IPS-18a (cell line): ENCODE data around the gene MT1H.

ENCODE experiments used
- H3K27ac ChIP-seq: one replicate; pipeline ENCODE4 v1.5.1; 2013; ENCODE audit warnings: low read length
- H3K27me3 ChIP-seq: one replicate; pipeline ENCODE4 v1.6.1; 2013; ENCODE audit warnings: mild to moderate bottlenecking, low read length; ENCODE audit not compliant: control insufficient read depth, insufficient read depth
- H3K36me3 ChIP-seq: one replicate; pipeline ENCODE4 v1.6.1; 2013; ENCODE audit warnings: low read depth, low read length; ENCODE audit not compliant: control insufficient read depth
- H3K4me1 ChIP-seq: one replicate; pipeline ENCODE4 v1.6.1; 2013; ENCODE audit warnings: low read depth, low read length; ENCODE audit not compliant: control insufficient read depth
- H3K4me3 ChIP-seq: one replicate; pipeline ENCODE4 v1.5.1; 2013; ENCODE audit warnings: low read length
- H3K9ac ChIP-seq: one replicate; pipeline ENCODE4 v1.6.1; 2013; ENCODE audit warnings: mild to moderate bottlenecking, low read length, moderate library complexity
- H3K9me3 ChIP-seq: one replicate; pipeline ENCODE4 v1.6.1; 2013; ENCODE audit warnings: low read depth, low read length; ENCODE audit not compliant: control insufficient read depth

Gene MT1H

DNA sequence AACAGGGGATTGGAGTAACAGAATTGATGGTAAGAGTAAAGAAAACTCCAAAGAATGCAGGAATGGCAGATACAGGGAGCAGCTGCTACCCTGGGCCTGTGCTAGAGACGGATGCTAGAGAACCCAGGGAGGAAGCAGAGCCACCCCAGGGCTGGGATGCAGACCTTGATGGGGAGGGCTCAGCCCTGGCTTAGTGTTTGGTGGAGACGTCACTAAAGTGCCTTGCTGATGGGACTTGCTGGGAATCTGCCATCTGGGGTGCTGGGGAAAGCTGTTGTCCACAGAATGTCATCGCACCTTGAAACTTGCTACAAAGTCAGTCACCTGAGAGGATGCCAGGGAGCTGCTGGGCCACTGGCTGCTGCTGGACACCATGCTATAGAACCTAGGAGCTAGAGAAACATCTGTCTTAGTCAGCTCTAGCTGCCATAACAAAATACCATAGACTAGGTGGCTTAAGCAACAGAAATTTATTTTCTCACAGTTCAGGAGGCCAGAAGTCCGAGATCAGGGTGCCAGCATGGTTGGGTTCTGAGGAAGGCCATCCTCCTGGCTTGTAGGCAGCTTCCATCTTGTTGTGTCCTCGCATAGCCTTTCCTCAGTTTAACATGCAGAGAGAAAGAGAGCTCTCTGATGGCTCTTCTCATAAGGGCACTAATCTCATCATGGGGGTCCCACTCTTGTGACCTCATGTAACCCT is 28.0 kb downstream of the MT1H start:
- Histone ChIP-seq H3K4me3 (no peak overlapping the region), H3K27ac (no peak overlapping the region), H3K9me3 (no peaks in the 10 kb centered on the region), H3K36me3 (no peaks in the 10 kb centered on the region), H3K9ac (no peak overlapping the region), H3K4me1 (peaks cover 4% of the 10 kb centered on the region), H3K27me3 (no peaks in the 10 kb centered on the region)

DNA sequence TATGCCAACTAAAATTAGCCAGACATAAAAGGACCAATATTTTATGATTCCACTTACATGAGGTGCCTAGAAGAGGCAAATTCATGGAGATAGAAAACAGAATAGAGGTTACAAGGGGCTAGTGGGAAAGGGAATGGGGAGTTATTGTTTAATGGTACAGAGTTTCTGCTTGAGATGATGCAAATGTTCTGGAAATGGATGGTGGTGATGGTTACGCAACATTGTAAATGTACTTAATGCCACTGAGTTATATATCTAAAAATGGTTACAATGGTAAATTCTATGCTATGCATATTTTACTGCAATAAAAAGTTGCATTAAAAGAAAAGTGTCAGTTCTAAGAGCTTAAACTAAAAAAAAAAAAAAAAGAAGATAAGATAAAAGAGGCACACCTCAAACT is 30.6 kb downstream of the MT1H start:
- Histone ChIP-seq H3K27me3 (no peaks in the 10 kb centered on the region), H3K4me1 (peaks cover 4% of the 10 kb centered on the region), H3K27ac (no peak overlapping the region), H3K4me3 (no peak overlapping the region), H3K9ac (no peak overlapping the region), H3K9me3 (no peaks in the 10 kb centered on the region), H3K36me3 (no peaks in the 10 kb centered on the region)

DNA sequence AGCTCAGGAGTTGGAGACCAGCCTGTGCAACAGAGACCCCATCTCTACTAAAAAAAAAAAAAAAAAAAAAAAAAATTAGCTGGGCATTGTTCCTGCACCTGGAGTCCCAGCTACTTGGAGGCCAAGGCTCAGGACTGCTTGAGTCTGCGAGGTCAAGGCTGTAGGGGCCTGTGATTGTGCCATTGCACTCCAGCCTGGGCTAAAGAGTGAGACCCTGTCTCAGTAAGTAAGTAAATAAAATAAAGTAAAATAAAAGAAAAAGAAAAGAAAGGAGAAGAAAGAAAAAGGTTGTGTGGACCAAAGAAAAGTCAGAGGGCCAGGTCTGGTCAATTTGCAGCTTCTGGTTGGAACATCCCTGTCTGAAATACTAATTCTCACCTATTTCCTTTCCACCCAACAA is 31.0 kb downstream of the MT1H start:
- H3K27ac ChIP-seq: no peak overlapping the region
- no peaks in the 10 kb centered on the region for H3K27me3 ChIP-seq
- H3K9ac ChIP-seq: no peak overlapping the region
- no peaks in the 10 kb centered on the region for H3K9me3 ChIP-seq
- H3K36me3 ChIP-seq: no peaks in the 10 kb centered on the region
- H3K4me1 ChIP-seq: peaks cover 4% of the 10 kb centered on the region
- H3K4me3 ChIP-seq: no peak overlapping the region

DNA sequence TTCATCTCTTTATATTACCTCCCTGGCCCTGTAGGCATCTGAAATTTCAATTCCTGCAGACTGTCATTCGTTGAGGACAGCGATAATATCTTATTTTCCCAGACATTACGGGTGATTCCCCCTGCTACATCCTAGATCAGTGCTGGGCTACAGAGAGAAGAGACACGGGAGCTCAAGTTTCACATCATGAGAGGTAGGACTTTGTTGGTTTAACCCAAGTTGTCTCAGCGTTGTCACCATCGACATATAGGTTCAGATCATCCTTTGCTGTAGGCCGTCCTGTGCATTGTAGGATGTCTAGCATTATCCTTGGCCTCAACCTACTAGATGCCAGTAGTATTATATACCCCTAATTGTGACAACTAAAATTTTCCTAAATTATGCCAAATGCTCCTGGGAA is 31.9 kb downstream of the MT1H start:
- H3K4me3 ChIP-seq: no peak overlapping the region
- no peak overlapping the region for H3K27ac ChIP-seq
- H3K9me3 ChIP-seq: no peaks in the 10 kb centered on the region
- no peaks in the 10 kb centered on the region for H3K27me3 ChIP-seq
- H3K4me1 ChIP-seq: peaks cover 4% of the 10 kb centered on the region
- no peaks in the 10 kb centered on the region for H3K36me3 ChIP-seq
- no peak overlapping the region for H3K9ac ChIP-seq

DNA sequence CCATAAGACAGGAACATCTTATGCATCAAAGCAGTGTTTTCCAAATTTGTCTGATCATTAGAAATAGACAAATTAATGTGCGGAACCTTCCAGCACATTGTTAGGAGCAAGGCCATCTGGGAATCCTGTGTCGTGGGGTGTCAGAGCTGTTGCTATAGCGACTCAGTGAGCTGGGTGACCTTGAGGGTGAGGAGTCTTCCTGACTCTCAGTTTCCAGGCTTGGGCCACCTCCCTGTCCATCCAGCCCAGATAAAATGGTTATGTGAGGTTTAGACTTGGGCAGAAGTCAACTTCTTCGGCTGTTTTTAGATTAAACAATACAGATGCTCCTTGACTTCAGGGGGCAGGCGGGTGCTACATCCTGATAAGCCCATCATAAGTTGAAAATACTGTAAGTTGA is 33.2 kb downstream of the MT1H start:
- Histone ChIP-seq H3K4me3 (no peak overlapping the region), H3K9ac (no peak overlapping the region), H3K4me1 (peaks cover 4% of the 10 kb centered on the region), H3K36me3 (no peaks in the 10 kb centered on the region), H3K27ac (no peak overlapping the region), H3K9me3 (no peaks in the 10 kb centered on the region), H3K27me3 (no peaks in the 10 kb centered on the region)

DNA sequence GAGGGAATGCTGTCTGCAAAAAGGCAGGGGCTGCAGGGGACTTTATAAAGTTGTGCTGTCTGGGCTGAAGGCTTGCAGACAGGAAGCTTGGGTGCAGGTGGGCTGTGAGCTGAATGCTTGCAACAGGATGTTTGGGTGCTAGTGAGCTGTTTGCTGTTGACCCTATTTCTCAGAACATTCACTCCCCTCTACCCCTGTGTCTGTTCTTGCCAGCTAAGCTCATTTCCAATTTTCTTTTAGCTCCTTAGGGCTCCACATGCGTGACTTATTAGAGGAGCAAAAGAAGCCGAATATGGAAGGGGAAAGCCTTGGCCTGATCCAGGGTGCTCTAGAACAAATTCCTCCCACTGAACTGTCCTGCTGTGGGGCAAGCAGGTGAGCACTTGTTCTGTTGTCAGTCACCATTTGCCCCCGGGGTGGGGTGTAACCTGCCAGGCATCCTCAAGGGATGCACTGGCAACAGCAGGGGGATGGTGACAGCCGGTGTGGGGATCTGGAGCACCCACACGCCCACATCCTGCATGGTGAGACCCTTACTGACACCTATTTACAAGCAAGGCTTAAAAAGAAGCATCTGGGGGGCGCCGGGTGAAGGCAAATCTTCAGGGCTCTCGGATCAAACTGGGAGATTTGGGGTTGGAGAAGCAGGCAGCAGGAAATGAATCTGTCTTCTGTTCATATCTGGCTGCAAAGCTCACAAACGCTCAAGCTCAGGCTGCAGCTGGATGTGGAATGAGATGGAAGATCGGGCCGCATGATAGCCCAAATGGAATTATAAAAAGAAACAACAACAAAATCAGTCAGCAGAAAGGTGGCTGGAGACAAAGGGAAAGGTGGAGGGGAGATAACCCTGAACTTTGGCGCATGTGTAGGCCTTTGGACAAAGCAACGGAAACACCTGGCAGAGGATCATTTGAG is 39.2 kb downstream of the MT1H start:
- no peaks in the 10 kb centered on the region for H3K4me1 ChIP-seq
- H3K27ac ChIP-seq: no peak overlapping the region
- no peaks in the 10 kb centered on the region for H3K27me3 ChIP-seq
- H3K4me3 ChIP-seq: no peak overlapping the region
- H3K9ac ChIP-seq: no peak overlapping the region
- no peaks in the 10 kb centered on the region for H3K36me3 ChIP-seq
- H3K9me3 ChIP-seq: no peaks in the 10 kb centered on the region

DNA sequence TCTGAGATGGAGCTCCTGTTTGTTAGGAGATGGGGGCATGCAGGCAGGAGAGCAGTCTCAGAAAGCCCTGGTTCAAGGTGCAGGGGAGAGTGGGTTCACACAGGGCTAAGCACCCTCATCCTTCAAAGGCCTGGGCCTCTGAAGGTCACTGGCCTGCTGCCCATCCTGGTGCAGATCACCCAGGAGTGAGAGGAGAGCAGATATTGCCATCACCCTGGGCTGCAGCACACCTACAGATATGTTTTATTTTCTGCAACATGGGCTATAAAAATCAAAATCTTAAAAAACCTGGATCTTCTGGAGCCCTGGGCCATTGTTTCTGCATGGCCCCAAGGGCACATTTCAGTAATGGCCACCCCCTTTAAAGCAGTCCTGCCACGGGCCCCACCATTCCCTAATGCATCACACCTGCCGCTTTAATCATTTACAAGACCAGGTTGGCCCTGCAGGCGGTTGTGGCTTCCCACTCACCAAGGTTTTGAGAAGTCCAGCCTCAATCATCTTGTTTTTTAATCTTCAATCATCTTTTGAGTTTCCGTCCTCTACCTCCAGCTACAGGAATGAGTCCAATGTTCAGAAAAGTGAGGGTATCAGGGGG is 39.9 kb downstream of the MT1H start:
- no peaks in the 10 kb centered on the region for H3K9me3 ChIP-seq
- H3K9ac ChIP-seq: no peak overlapping the region
- no peaks in the 10 kb centered on the region for H3K4me1 ChIP-seq
- H3K27me3 ChIP-seq: no peaks in the 10 kb centered on the region
- no peaks in the 10 kb centered on the region for H3K36me3 ChIP-seq
- H3K4me3 ChIP-seq: no peak overlapping the region
- no peak overlapping the region for H3K27ac ChIP-seq

DNA sequence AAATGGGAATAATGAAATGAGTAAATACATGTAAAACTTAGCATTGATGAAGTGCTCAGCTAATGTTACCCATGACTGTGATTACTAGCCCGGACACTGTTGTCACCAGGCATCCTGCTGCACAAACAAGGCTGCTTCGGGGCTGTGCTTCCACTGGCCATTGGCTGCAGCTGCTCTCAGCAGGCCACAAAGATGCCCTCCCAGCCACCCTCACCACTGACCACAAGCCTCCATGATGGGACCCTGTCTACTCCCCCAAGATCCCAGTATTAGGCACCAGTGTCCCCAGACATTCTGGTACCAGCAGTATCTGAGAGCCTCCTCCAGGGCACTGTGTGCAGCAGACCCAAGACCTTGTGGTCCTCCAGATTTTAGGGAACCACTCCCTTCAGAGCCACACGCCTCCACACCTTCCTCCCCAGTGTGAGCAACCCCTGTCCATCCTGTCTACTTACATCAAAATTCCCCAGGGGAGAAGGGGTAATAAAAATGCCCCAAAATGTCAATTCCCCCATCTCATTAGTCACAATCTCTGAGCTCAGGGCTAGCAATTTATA is 40.6 kb downstream of the MT1H start:
- H3K9me3 ChIP-seq: no peaks in the 10 kb centered on the region
- no peaks in the 10 kb centered on the region for H3K36me3 ChIP-seq
- no peak overlapping the region for H3K4me3 ChIP-seq
- peaks cover 7% of the 10 kb centered on the region for H3K27me3 ChIP-seq
- H3K27ac ChIP-seq: no peak overlapping the region
- H3K4me1 ChIP-seq: no peaks in the 10 kb centered on the region
- H3K9ac ChIP-seq: no peak overlapping the region

DNA sequence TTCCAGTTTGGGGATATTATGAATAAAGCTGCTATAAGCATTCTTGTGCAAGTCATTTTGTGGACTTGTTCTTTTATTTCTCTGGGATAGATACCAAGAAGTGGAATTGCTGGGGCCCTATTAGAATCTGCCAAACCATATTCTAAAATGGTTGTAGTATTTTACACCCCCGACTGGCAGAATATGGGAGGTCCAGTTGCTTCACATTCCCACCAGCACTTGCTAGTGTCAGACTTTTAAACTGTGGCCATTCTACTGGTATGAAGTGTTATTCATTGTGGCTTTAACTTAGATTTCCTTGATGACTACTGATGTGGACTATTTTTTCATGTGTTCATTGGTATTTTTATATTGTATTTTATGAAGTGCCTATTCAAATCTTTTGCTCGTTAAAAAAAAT is 42.2 kb downstream of the MT1H start:
- H3K4me3 ChIP-seq: no peak overlapping the region
- no peak overlapping the region for H3K9ac ChIP-seq
- H3K27ac ChIP-seq: no peak overlapping the region
- H3K36me3 ChIP-seq: no peaks in the 10 kb centered on the region
- H3K4me1 ChIP-seq: no peaks in the 10 kb centered on the region
- H3K9me3 ChIP-seq: no peaks in the 10 kb centered on the region
- peaks cover 7% of the 10 kb centered on the region for H3K27me3 ChIP-seq

DNA sequence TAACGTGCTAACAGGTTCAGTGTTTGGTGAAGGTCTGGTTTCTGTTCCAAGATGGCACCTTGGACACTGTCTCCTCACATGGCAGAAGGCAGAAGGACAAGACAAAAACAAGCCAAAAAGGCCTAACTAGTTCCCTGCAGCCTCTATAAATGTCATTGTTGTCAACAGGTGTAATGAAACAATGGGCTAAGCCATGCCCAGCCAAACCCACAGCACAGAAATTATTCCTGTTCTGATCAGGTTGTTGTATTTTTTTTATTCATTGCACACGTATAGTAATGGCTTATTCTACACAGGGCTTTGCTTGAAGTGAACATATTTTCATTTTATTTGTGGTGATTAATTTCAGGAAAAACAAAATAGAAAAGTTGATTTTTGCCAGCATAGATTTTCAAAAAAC is 44.2 kb downstream of the MT1H start:
- H3K27ac ChIP-seq: no peak overlapping the region
- peaks cover 7% of the 10 kb centered on the region for H3K27me3 ChIP-seq
- no peak overlapping the region for H3K4me3 ChIP-seq
- no peak overlapping the region for H3K9ac ChIP-seq
- no peaks in the 10 kb centered on the region for H3K36me3 ChIP-seq
- H3K4me1 ChIP-seq: no peaks in the 10 kb centered on the region
- no peaks in the 10 kb centered on the region for H3K9me3 ChIP-seq

DNA sequence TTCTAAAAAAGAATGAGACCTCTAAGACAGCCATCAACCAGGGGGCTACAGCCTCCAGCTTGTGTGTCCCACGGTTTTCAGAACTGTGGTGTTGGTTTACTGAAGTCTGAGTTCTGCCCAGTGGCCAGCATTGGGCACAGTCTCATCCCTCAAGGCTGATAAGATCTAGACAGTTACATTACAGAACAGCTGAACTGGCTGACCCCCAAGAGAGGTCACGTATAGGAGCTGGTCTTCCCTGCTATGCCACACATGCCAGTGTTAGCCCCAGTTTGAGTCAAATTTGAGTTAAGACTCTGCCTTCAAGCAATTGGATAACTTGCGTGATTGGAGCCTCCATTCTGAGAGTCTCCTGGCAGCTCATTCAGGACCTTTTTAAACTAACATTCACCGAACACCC is 45.5 kb downstream of the MT1H start:
- Histone ChIP-seq H3K36me3 (no peaks in the 10 kb centered on the region), H3K4me3 (no peak overlapping the region), H3K9me3 (no peaks in the 10 kb centered on the region), H3K9ac (no peak overlapping the region), H3K27ac (no peak overlapping the region), H3K4me1 (no peaks in the 10 kb centered on the region), H3K27me3 (peaks cover 7% of the 10 kb centered on the region)
